OCI-LY1 (cell line): ENCODE measurements around the gene SECTM1.

Source experiments
- CTCF ChIP-seq: fragments of 200-600 bp; sonication (generic), shearing (Covaris generic); IDR thresholded peaks from 2 replicates; pipeline ENCODE4 v1.5.1; 2017; ENCODE audit warnings: mild to moderate bottlenecking, antibody characterized with exemption, low read length, moderate library complexity, mixed read lengths
- EZH2 ChIP-seq: fragments of 200-600 bp; sonication (generic), shearing (Covaris generic); IDR thresholded peaks from 2 replicates; pipeline ENCODE4 v1.8.0; 2017; ENCODE audit warnings: borderline replicate concordance, mixed run types, mild to moderate bottlenecking, antibody characterized with exemption, low read length, moderate library complexity, mixed read lengths

- no peak for TF ChIP-seq CTCF
- TF ChIP-seq EZH2, result no peak
These were observed 39.3 kb downstream of the SECTM1 start for GRCh38 chr17:82294064-82294773.
